Spinal cord (tissue), 10 donors: ENCODE data around the gene CFC1B. TPM values are rescaled to one million over a fixed set of nuclear protein-coding genes. Genes with fewer than 3 reads are reported as not detected.
"Not testable (repeated sequence)": the region's sequence is repeated elsewhere in the genome, so short reads cannot be mapped to it uniquely, and the experiment has no call there.

Source experiments
- DNase-seq, 6 donors: peaks; one replicate each; pipeline versions ENCODE4 v3.0.0 to v3.0.0-alpha.2; 2013 to 2015; ENCODE audit warnings: low spot score in 6 of 6, low read depth in 4 of 6
- H3K27ac ChIP-seq: one replicate; pipeline ENCODE4 v1.5.1; 2013; ENCODE audit warnings: low read depth, low read length, control low read depth
- H3K27me3 ChIP-seq: one replicate; pipeline ENCODE4 v1.6.1; 2013; ENCODE audit warnings: low read length; ENCODE audit not compliant: control insufficient read depth, insufficient read depth
- H3K36me3 ChIP-seq: one replicate; pipeline ENCODE4 v1.6.1; 2013; ENCODE audit warnings: low read length; ENCODE audit not compliant: control insufficient read depth, insufficient read depth
- H3K4me1 ChIP-seq: one replicate; pipeline ENCODE4 v1.6.1; 2013; ENCODE audit warnings: low read length; ENCODE audit not compliant: control insufficient read depth, insufficient read depth
- H3K4me3 ChIP-seq: one replicate; pipeline ENCODE4 v1.5.1; 2013; ENCODE audit warnings: low read depth, low read length, control low read depth
- H3K9me3 ChIP-seq: one replicate; pipeline ENCODE4 v1.6.1; 2013; ENCODE audit warnings: low read length; ENCODE audit not compliant: control insufficient read depth, insufficient read depth
- whole genome bisulfite sequencing: methylation state at CpG from one replicate; pipeline ENCODE4 v1.1.5; 2013; ENCODE audit warnings: missing lambda C conversion rate; ENCODE audit not compliant: insufficient coverage; 5-methylcytosine and 5-hydroxymethylcytosine counted together
- polyA plus RNA-seq, 2 donors: library from polyadenylated mRNA; unstranded; fragments of 120-200 nt; gene quantifications; one replicate each; pipeline ENCODE4 v1.2.1, GENCODE V29; 2013; ENCODE audit not compliant: insufficient read length in 2 of 2
- small RNA-seq: library from RNA; depleted of rRNA; stranded (forward); fragments of <200 nt; gene quantifications from one replicate; pipeline ENCODE3, GENCODE V24; 2014; ENCODE audit warnings: low replicate concordance
- total RNA-seq, 2 donors: library from RNA; depleted of rRNA in 1 of 2; stranded (reverse); fragments of 120-200 nt in 1 of 2; fragments of >200 nt in 1 of 2; gene quantifications; one replicate each; pipeline versions ENCODE4 v1.2.3 to v1.2.4, GENCODE V29; 2013 to 2014
- donor health status: healthy.

CFC1B gene
- total and polyA plus RNA-seq, 4 donors: 0.44 to 0.63 (median 0.50) TPM; not detected in 1

DNA sequence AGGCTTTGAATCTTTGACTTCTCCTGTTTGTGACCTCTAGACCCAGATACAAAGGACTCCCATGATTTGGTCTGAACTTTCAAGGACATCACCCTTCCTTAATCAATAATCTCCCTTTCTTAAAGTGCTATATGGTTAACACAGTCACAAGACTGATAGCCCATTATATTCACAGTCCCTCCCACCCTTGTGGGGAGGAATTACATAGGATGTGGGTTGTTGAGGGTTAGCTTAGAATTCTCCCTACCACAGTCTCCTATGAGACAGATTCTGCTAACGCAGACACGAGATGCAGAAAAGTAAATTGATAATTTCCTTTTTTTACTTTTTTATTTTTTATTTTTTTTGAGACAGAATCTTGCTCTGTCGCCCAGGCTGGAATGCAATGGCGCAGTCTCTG lies 33.2 kb downstream of the CFC1B start:
- not testable (repeated sequence) for H3K4me3 ChIP-seq, H3K27me3 ChIP-seq

DNA sequence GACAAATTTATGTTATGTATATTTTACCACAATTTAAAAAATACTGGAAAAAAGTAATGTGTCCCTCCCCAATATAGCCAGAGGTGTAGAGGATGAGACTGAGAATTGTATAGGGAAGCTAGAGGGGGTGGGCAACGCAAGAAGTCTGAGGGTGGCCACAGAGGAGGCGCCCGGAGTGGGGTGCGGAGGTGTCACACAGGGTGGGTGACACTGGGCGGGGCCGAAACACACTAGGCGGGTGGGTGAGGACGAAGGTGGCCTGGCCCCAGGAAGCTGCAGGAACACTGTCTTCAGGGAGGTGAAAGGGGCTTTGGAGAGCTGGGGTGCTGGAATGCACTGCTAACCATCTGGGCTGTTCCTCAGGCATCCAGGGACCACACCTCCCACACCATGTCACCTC lies 35.4 kb downstream of the CFC1B start:
- not testable (repeated sequence) for H3K27ac ChIP-seq, DNase-seq, H3K4me1 ChIP-seq, H3K27me3 ChIP-seq, H3K36me3 ChIP-seq, H3K4me3 ChIP-seq, H3K9me3 ChIP-seq
- WGBS: no CpG with 5 or more reads among the region's 8 CpGs

More for the DNA sequence above, 33.2 kb downstream of the CFC1B start:
- H3K36me3 ChIP-seq, DNase-seq, H3K27ac ChIP-seq, H3K9me3 ChIP-seq, H3K4me1 ChIP-seq: not testable (repeated sequence)
- no CpG with 5 or more reads among the region's 4 CpGs for WGBS

DNA sequence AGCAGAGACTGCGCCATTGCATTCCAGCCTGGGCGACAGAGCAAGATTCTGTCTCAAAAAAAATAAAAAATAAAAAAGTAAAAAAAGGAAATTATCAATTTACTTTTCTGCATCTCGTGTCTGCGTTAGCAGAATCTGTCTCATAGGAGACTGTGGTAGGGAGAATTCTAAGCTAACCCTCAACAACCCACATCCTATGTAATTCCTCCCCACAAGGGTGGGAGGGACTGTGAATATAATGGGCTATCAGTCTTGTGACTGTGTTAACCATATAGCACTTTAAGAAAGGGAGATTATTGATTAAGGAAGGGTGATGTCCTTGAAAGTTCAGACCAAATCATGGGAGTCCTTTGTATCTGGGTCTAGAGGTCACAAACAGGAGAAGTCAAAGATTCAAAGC lies 45.1 kb downstream of the CFC1B start:
- not testable (repeated sequence) for DNase-seq, H3K27ac ChIP-seq, H3K27me3 ChIP-seq, H3K9me3 ChIP-seq, H3K36me3 ChIP-seq, H3K4me1 ChIP-seq, H3K4me3 ChIP-seq
- no CpG with 5 or more reads among the region's 4 CpGs for WGBS

DNA sequence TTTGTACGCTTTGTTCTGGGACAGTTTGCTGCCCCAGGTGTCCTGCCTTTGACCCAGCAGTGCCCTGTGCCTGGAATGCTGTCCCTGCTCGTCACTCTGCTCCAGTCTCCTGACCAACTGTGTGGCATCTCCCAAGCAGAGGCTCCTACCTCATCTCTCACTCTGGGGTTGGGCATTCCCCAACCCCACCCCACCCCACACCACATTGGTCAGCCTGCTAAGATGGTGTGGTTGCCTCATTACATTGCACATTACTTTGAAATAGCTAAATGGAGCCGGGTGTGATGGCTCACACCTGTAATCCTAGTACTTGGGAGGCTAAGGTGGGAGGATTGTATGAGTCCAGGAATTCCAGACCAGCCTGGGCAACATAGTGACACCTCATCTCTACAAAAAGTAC lies 50.9 kb downstream of the CFC1B start:
- DNase-seq, H3K4me3 ChIP-seq, H3K36me3 ChIP-seq, H3K4me1 ChIP-seq, H3K27ac ChIP-seq, H3K27me3 ChIP-seq, H3K9me3 ChIP-seq: not testable (repeated sequence)
- WGBS: no CpG with 5 or more reads among the region's 3 CpGs

DNA sequence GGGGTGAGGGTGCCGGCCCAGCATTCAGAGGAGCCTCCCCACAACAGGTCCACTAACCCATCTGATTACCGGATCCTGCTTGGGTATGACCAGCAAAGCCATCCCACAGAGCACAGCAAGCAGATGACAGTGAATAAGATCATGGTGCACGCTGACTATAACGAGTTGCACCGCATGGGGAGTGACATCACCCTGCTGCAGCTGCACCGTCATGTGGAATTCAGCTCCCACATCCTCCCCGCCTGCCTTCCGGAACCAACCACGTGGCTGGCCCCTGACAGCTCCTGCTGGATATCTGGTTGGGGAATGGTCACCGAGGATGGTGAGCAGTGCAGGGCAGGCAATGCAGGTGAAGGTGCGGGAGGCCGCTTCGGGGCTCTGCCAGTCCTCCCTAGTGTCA lies 53.2 kb downstream of the CFC1B start:
- not testable (repeated sequence) for H3K36me3 ChIP-seq, H3K9me3 ChIP-seq, H3K4me1 ChIP-seq, H3K27me3 ChIP-seq, DNase-seq, H3K4me3 ChIP-seq, H3K27ac ChIP-seq
- WGBS: no CpG with 5 or more reads among the region's 13 CpGs

DNA sequence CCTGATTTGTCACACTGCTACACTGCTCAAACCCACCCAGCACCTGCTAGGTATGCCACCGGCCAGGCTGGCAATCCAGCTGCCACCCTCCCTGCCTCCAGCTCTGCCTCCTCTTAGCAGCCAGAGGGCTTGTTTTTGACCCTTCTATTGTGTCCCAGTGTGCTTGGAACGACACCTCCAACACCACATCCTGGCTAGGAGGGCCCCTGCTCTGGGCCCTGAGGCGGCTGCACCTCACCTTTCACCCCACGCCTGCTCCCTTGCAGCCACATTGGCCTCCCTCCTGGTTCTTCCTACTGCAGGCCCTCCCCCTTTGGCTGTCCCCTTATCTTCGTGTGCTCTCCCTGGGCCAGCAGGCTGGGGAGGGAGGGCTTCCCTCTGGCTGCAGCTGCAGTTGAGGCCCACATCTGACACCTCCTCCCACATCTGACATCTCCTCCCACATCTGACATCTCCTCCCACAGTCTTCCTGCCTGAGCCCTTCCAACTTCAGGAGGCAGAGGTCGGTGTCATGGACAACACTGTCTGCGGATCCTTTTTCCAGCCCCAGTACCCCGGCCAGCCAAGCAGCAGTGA lies 55.3 kb downstream of the CFC1B start:
- H3K9me3 ChIP-seq, H3K4me3 ChIP-seq, H3K27ac ChIP-seq, H3K36me3 ChIP-seq, DNase-seq, H3K27me3 ChIP-seq, H3K4me1 ChIP-seq: not testable (repeated sequence)
- WGBS: no CpG with 5 or more reads among the region's 8 CpGs

DNA sequence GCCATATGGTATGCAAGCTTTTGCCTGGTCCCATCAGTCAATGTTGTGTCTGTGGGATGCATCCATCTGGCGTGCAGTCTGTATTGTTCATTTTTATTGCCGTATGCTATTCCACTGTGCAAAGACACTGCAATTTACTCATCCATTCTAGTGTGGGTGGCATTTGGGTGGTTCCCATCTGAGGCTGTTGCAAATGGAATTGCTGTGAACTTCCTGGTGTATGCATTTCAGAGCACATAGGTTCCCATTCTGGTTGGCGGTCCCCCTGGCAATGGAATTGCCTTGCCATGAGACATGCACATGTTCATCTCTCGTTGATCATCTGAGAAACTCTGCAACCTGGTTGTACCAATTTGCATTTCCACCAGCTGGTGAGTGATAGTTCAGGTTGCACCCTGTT lies 56.5 kb downstream of the CFC1B start:
- not testable (repeated sequence) for H3K27me3 ChIP-seq, H3K36me3 ChIP-seq, H3K4me1 ChIP-seq, DNase-seq, H3K9me3 ChIP-seq, H3K4me3 ChIP-seq, H3K27ac ChIP-seq
- WGBS: no CpG with 5 or more reads among the region's 4 CpGs

Small RNAs within 50 kb of the gene (small RNA-seq; reads per million reads assigned to genes)
- gene RF00017 (not detected), gene RNU6-473P (not detected)

Other genes with a start within 250 kb of the CFC1B start
- gene IMP4, start 178.3 kb upstream of the CFC1B start, total RNA-seq: 10 to 100 TPM; 46.7 to 53.4 TPM
- 10 to 100 TPM; 54.8 to 55.1 TPM for gene IMP4, start 178.3 kb upstream of the CFC1B start, polyA plus RNA-seq
- 10 to 100 TPM; 18.2 to 21.7 TPM for gene PTPN18, start 165.2 kb upstream of the CFC1B start, total RNA-seq
- gene PTPN18, start 165.2 kb upstream of the CFC1B start, polyA plus RNA-seq: 10 to 100 TPM; 30.0 to 37.6 TPM
- under 1 TPM; 0.59 to 0.72 TPM for gene POTEI, start 11.9 kb upstream of the CFC1B start, total RNA-seq
- gene POTEI, start 11.9 kb upstream of the CFC1B start, polyA plus RNA-seq: 1 to 10 TPM in 1 of 2 donors, under 1 TPM in 1; 0.95 to 1.1 TPM
- gene CFC1, start 78.4 kb downstream of the CFC1B start, total RNA-seq: 1 to 10 TPM; 3.3 to 4.5 TPM
- gene CFC1, start 78.4 kb downstream of the CFC1B start, polyA plus RNA-seq: 10 to 100 TPM; 18.7 to 21.4 TPM
- gene POTEJ, start 90.2 kb downstream of the CFC1B start, total RNA-seq: under 1 TPM; 0.10 to 0.11 TPM
- gene POTEJ, start 90.2 kb downstream of the CFC1B start, polyA plus RNA-seq: not detected
- not detected for gene GPR148, start 207.8 kb downstream of the CFC1B start, total RNA-seq
- under 1 TPM in 1 of 2 donors, not detected in 1; 0.33 TPM for gene GPR148, start 207.8 kb downstream of the CFC1B start, polyA plus RNA-seq
- gene AMER3, start 234.3 kb downstream of the CFC1B start, total RNA-seq: 10 to 100 TPM in 1 of 2 donors, 1 to 10 TPM in 1; 4.5 to 11.4 TPM
- gene AMER3, start 234.3 kb downstream of the CFC1B start, polyA plus RNA-seq: 10 to 100 TPM; 11.0 to 11.4 TPM